C4-2B (cell line): ENCODE data around the gene IPO5.
"Not testable (repeated sequence)": the region's sequence is repeated elsewhere in the genome, so short reads cannot be mapped to it uniquely, and the experiment has no call there.

ENCODE experiments used
- H3K27ac ChIP-seq: fragments of 450-650 bp; 2 replicates; pipeline ENCODE4 v1.5.1; 2017
- ZFX ChIP-seq: fragments of 450-650 bp; IDR thresholded peaks from 2 replicates; pipeline ENCODE4 v1.6.1; 2017
- TF ChIP-seq, protein P1 (sequence below): fragments of 450-650 bp; conservative IDR thresholded peaks from 2 replicates; pipeline ENCODE4 v1.5.1; 2017; ENCODE audit warnings: mild to moderate bottlenecking

Gene IPO5

GRCh38 chr13:97982286-97982685, 28.8 kb downstream of the IPO5 start:
- no peak for TF ChIP-seq ZFX
- no peak overlapping the region for H3K27ac ChIP-seq

GRCh38 chr13:97986835-97987234, 33.4 kb downstream of the IPO5 start:
- no peak for TF ChIP-seq ZFX
- TF ChIP-seq, protein P1, sequence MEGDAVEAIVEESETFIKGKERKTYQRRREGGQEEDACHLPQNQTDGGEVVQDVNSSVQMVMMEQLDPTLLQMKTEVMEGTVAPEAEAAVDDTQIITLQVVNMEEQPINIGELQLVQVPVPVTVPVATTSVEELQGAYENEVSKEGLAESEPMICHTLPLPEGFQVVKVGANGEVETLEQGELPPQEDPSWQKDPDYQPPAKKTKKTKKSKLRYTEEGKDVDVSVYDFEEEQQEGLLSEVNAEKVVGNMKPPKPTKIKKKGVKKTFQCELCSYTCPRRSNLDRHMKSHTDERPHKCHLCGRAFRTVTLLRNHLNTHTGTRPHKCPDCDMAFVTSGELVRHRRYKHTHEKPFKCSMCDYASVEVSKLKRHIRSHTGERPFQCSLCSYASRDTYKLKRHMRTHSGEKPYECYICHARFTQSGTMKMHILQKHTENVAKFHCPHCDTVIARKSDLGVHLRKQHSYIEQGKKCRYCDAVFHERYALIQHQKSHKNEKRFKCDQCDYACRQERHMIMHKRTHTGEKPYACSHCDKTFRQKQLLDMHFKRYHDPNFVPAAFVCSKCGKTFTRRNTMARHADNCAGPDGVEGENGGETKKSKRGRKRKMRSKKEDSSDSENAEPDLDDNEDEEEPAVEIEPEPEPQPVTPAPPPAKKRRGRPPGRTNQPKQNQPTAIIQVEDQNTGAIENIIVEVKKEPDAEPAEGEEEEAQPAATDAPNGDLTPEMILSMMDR, result no peak
- no peak overlapping the region for H3K27ac ChIP-seq

- TF ChIP-seq, protein P1, result no peak
- no peak for TF ChIP-seq ZFX
- no peak overlapping the region for H3K27ac ChIP-seq
Observed at GRCh38 chr13:97999653-98000052, 46.2 kb downstream of the IPO5 start.

DNA sequence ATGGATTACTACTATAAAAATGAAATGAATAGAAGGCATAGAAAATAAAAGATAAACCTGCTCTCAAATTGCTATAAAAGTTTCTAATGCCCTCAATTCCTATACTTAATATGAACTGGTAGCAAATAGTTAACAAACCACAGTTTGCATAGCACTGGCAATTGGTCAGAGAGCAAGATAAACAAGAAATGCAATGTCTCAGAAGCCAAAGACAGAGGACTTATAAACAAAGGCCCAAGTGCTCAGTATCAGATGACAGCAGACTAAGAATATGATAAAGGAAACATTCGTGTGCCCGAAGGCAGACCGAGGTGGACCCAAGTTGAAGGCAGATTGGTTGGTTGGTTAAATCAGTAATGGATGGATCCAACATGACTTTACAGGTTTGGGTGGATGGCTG, 50.6 kb downstream of the IPO5 start:
- no peak for TF ChIP-seq ZFX
- TF ChIP-seq, protein P1, result no peak

GRCh38 chr13:98004997-98005396, 51.5 kb downstream of the IPO5 start:
- H3K27ac ChIP-seq, result not testable (repeated sequence)

More for the DNA sequence above, 50.6 kb downstream of the IPO5 start:
- H3K27ac ChIP-seq, result no peak overlapping the region

GRCh38 chr13:98007001-98007400, 53.5 kb downstream of the IPO5 start:
- no peak overlapping the region for H3K27ac ChIP-seq
- no peak for TF ChIP-seq ZFX
- TF ChIP-seq, protein P1, result no peak

DNA sequence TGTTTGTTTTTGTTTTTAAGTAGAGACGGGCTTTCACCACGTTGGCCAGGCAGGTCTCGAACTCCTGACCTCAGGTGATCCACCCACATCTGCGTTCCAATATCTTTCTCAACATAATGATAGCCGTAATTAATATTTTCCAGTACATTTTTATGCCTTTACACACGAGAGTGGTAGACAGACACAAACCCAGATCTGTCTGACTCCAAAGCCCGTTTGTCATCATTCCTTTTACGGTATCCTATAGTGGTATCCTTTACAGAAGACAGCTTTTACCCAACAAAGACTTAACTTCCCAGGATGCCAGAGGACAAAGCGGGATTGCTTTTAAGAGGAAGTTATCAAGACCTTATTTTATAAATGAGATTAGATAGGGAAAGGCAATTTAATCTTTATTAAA, 59.8 kb downstream of the IPO5 start:
- no peak for TF ChIP-seq ZFX
- TF ChIP-seq, protein P1, result no peak
- H3K27ac ChIP-seq, result no peak overlapping the region

DNA sequence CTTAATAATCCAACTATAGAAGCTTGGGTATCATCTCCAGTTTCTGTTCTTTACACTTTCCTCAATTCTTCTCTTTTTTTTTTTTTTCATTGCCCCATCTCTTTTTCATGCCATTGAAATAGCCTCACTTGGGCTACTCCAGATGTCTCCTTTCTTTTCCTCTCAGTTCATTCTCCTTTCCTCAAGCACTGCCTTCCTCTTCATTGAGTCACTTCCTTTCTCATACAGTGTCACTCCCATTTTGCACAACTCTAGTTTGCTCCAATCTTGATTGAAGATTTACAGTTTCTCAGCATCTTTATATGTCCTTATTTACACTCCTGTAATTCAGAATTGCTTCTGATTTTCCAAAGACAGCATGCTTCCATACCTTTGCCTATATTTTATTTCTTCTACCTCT, 61.3 kb downstream of the IPO5 start:
- TF ChIP-seq ZFX, result no peak
- TF ChIP-seq, protein P1, result no peak
- no peak overlapping the region for H3K27ac ChIP-seq

GRCh38 chr13:98018293-98018692, 64.8 kb downstream of the IPO5 start:
- H3K27ac ChIP-seq, result no peak overlapping the region
- no peak for TF ChIP-seq ZFX
- TF ChIP-seq, protein P1, result no peak
